Adipocyte (in vitro differentiated cells): ENCODE measurements around the gene GSX1.
"Not testable (repeated sequence)": the region's sequence is repeated elsewhere in the genome, so short reads cannot be mapped to it uniquely, and the experiment has no call there.

Source experiments
- DNase-seq: peaks from one replicate; pipeline ENCODE4 v3.0.0-alpha.2; 2015; ENCODE audit warnings: low read depth
- H3K27me3 ChIP-seq: replicated peaks from 2 replicates; pipeline ENCODE4 v1.7.0; 2013; ENCODE audit warnings: mild to moderate bottlenecking, low read length, moderate library complexity; ENCODE audit not compliant: control insufficient read depth, insufficient read depth
- H3K36me3 ChIP-seq: 2 replicates; pipeline ENCODE4 v1.7.0; 2013; ENCODE audit warnings: low read length, mild to moderate bottlenecking, moderate library complexity; ENCODE audit not compliant: control insufficient read depth, insufficient read depth, severe bottlenecking
- H3K4me1 ChIP-seq: 2 replicates; pipeline ENCODE4 v1.7.0; 2013; ENCODE audit warnings: mild to moderate bottlenecking, low read length, moderate library complexity; ENCODE audit not compliant: control insufficient read depth, insufficient read depth
- H3K4me3 ChIP-seq: 2 replicates; pipeline ENCODE4 v1.7.0; 2013; ENCODE audit warnings: mild to moderate bottlenecking, low read length, moderate library complexity
- H3K9ac ChIP-seq: 2 replicates; pipeline ENCODE4 v1.7.0; 2013; ENCODE audit warnings: mild to moderate bottlenecking, low read length, moderate library complexity
- H3K9me3 ChIP-seq: 2 replicates; pipeline ENCODE4 v1.7.0; 2013; ENCODE audit warnings: mild to moderate bottlenecking, low read length, moderate library complexity; ENCODE audit not compliant: control insufficient read depth

GSX1 gene

GRCh38 chr13:27792393-27793218 is at the start of gene GSX1:
GSX1 (plus strand) TSS chr13:27792483; CDS start chr13:27792691, 208 bp downstream.
- Histone ChIP-seq H3K9me3 (peaks cover 5% of the 10 kb centered on the region), H3K4me3 (peak within 1 kb of the TSS; percentile 31), H3K9ac (no peak within 1 kb of the TSS), H3K27me3 (peaks cover 83% of the 10 kb centered on the region), H3K4me1 (peaks cover 4% of the 10 kb centered on the region), H3K36me3 (no peaks in the 10 kb centered on the region)
- DNase-seq, result peak; percentile 64

DNA sequence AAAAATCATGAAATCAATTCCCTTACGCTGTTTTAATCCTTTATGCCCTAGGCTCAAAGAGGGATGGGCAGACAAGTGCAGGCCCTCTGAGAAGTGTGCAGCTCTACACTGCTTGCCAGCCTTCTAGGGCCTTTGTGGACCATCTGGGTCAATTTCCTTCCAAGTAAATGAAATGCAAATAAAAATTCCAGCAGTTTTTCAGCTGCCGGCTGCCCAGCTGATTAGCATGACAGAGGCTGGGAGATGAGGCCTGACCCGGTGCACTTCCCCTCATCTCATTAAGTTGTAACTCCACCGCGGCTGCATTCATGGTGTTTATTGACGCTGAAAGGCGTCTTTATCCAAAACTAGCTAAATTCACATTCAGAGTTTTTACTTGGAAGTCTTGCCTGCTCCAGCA is 47.5 kb upstream of the GSX1 start:
- H3K9me3 ChIP-seq, result no peaks in the 10 kb centered on the region
- DNase-seq, result no peak

GRCh38 chr13:27745301-27745700 is 47.0 kb upstream of the GSX1 start:
- H3K9me3 ChIP-seq, result no peaks in the 10 kb centered on the region
- DNase-seq, result no peak
- H3K27me3 ChIP-seq, result no peaks in the 10 kb centered on the region
- H3K4me3 ChIP-seq, result no peak overlapping the region
- no peaks in the 10 kb centered on the region for H3K36me3 ChIP-seq
- H3K9ac ChIP-seq, result no peak overlapping the region
- peaks cover 6% of the 10 kb centered on the region for H3K4me1 ChIP-seq

More for the DNA sequence above, 47.5 kb upstream of the GSX1 start:
- no peak overlapping the region for H3K9ac ChIP-seq
- peaks cover 6% of the 10 kb centered on the region for H3K4me1 ChIP-seq
- H3K27me3 ChIP-seq, result no peaks in the 10 kb centered on the region
- no peaks in the 10 kb centered on the region for H3K36me3 ChIP-seq
- no peak overlapping the region for H3K4me3 ChIP-seq

GRCh38 chr13:27748143-27748542 is 44.1 kb upstream of the GSX1 start:
- not testable (repeated sequence) for H3K4me1 ChIP-seq, H3K36me3 ChIP-seq, H3K9me3 ChIP-seq, H3K4me3 ChIP-seq, DNase-seq, H3K9ac ChIP-seq
- H3K27me3 ChIP-seq, result peaks cover 12% of the 10 kb centered on the region

GRCh38 chr13:27751953-27752532 is 40.2 kb upstream of the GSX1 start:
- Histone ChIP-seq H3K9ac (no peak overlapping the region), H3K36me3 (no peaks in the 10 kb centered on the region), H3K9me3 (peaks cover 13% of the 10 kb centered on the region), H3K4me3 (no peak overlapping the region), H3K4me1 (peaks cover 6% of the 10 kb centered on the region), H3K27me3 (peaks cover 12% of the 10 kb centered on the region)
- no peak for DNase-seq

- Histone ChIP-seq H3K27me3 (peaks cover 19% of the 10 kb centered on the region), H3K36me3 (no peaks in the 10 kb centered on the region), H3K4me3 (no peak overlapping the region), H3K9ac (no peak overlapping the region), H3K9me3 (no peaks in the 10 kb centered on the region), H3K4me1 (no peaks in the 10 kb centered on the region)
- no peak for DNase-seq
Measured at GRCh38 chr13:27765650-27766049, 26.6 kb upstream of the GSX1 start.

- Histone ChIP-seq H3K9ac (no peak overlapping the region), H3K27me3 (peaks cover 49% of the 10 kb centered on the region)
- no peak for DNase-seq
Measured at GRCh38 chr13:27770809-27771208, 21.5 kb upstream of the GSX1 start.

DNA sequence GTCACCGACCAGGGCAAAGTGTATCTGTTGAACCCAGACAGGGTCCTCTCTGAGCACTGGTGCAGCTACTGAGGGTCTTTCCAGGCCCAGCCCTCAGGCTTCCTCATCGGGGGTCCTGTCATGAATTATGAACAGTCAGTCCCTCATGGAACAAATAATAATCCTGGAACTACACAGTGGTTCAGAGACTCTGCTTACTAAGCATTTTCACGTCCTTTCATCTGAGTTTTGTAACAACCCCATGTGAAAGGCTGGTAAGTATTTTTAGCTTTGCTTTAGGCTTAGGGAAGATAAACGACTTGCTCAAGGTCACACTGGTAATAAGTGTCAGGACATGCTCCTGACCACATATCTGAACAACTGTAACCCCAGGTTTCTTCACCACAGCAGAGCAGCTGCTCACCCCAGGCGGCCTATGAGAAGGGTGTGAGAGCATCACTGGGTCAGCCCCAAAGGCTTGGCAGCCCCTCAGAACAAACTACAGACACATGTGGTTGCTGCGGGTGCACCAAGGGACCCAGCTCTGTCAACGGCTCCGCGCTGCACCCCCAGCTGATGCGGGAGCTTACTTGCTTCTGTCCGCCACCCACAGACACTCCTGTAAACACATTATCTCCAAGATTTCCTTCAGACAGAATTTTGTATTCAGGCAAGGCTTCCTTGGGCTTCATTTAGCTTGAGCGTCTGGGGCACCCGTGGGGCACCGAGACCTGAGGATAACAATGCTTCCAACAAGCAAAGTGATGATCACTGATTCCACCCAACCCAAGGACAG is 19.4 kb upstream of the GSX1 start:
- Histone ChIP-seq H3K9me3 (no peaks in the 10 kb centered on the region), H3K9ac (no peak overlapping the region), H3K4me3 (no peak overlapping the region), H3K4me1 (no peaks in the 10 kb centered on the region), H3K36me3 (no peaks in the 10 kb centered on the region), H3K27me3 (peaks cover 52% of the 10 kb centered on the region)
- no peak for DNase-seq

More at GRCh38 chr13:27770809-27771208, 21.5 kb upstream of the GSX1 start:
- H3K4me1 ChIP-seq, result no peaks in the 10 kb centered on the region
- no peaks in the 10 kb centered on the region for H3K36me3 ChIP-seq
- H3K4me3 ChIP-seq, result no peak overlapping the region
- no peaks in the 10 kb centered on the region for H3K9me3 ChIP-seq

DNA sequence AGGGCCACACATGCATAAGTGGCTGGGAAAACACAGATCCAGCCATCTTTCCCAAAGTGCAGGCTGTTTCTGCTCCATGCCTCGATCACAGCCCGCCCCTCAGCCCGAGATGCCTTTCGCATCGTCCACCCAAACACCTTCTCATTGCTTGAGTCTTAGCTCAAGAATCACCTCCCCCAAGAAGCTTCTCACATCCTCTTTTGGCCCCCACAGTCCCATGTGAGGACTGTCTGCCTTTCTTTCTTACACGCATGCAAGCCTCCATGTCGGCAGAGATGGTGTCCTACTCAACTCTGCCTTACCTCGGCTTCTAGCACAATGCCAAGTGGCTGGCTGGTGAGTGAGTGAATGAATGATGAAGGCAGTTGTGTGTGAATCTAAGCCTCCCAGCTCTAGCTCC is 18.1 kb upstream of the GSX1 start:
- no peaks in the 10 kb centered on the region for H3K36me3 ChIP-seq
- no peak for DNase-seq
- H3K9ac ChIP-seq, result no peak overlapping the region
- no peaks in the 10 kb centered on the region for H3K9me3 ChIP-seq
- H3K4me1 ChIP-seq, result no peaks in the 10 kb centered on the region
- peaks cover 56% of the 10 kb centered on the region for H3K27me3 ChIP-seq
- no peak overlapping the region for H3K4me3 ChIP-seq

DNA sequence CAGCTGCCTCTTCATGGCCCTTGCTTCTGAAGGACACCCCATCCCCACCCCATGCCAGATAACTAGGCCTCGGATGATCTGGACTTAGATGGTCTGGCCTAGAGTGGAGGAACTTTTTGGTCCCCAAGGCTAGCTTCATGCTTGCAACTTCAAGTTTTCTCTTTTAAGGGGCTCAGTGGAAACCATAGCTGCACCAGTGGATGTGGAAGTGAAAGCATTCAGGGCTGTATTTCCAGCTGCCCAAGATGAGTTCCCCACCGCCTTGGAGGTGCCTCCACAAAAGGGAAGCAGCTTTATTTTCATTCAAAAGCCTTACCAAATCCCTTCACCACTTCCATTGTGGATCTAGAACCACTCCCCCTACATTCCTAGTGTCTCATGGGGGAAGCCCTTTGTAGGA is 17.6 kb upstream of the GSX1 start:
- Histone ChIP-seq H3K27me3 (peaks cover 56% of the 10 kb centered on the region), H3K9me3 (no peaks in the 10 kb centered on the region)
- DNase-seq, result no peak

DNA sequence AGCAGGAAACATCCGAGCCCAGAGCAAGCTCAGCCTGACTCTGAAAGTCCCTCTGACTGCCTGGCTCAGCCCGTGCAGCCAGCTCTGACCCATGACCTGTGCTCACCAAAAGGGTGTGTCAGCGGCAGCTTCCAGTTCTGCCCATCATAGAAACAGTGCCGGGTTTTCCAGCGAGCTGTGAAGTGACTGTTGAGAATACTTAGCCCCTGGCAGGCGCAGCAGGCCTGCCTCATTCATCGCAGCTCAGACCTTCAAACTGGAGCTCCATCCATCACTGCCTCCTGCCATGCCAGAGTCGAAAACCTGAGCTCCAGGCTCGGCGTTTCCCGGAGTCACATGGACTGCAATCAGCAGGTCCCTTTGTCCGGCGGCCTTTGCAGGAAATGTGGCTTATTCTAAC is 16.3 kb upstream of the GSX1 start:
- H3K36me3 ChIP-seq, result no peaks in the 10 kb centered on the region
- H3K27me3 ChIP-seq, result peaks cover 60% of the 10 kb centered on the region
- no peaks in the 10 kb centered on the region for H3K9me3 ChIP-seq
- no peak overlapping the region for H3K4me3 ChIP-seq
- no peak overlapping the region for H3K9ac ChIP-seq
- no peak for DNase-seq
- no peaks in the 10 kb centered on the region for H3K4me1 ChIP-seq

More for the DNA sequence above, 17.6 kb upstream of the GSX1 start:
- Histone ChIP-seq H3K4me1 (no peaks in the 10 kb centered on the region), H3K4me3 (no peak overlapping the region), H3K36me3 (no peaks in the 10 kb centered on the region), H3K9ac (no peak overlapping the region)
